MCF 10A (cell line): ENCODE measurements around the gene GPR107. TPM values are rescaled to one million over a fixed set of nuclear protein-coding genes. Genes with fewer than 3 reads are reported as not detected.

ENCODE experiments used
- BruUV-seq: library from RNA; stranded (reverse); fragments of 400-500 nt; replicated peaks from 2 replicates; lab custom pipeline; 2021; lab: Mats Ljungman, UMichigan
- CTCF ChIA-PET: fragments of 300-600 bp; sonication (Branson Sonifier 250); formaldehyde crosslinking; extraction: SDS; loops from one replicate; lab custom pipeline; 2021; ENCODE audit warnings: antibody characterized with exemption, inconsistent platforms; lab: Yijun Ruan, JAX
- POLR2A ChIA-PET: fragments of 300-600, 350-650 bp; sonication (Branson Sonifier 250); formaldehyde crosslinking; extraction: SDS; loops from one replicate; lab custom pipeline; 2020; ENCODE audit warnings: antibody characterized with exemption, inconsistent platforms; lab: Yijun Ruan, JAX
- DNase-seq: peaks from one replicate; pipeline ENCODE4 v3.0.0-alpha.2; 2018; ENCODE audit not compliant: unreplicated experiment
- H3K27ac Mint-ChIP-seq: one replicate; pipeline ENCODE4 v1.8.0; 2022; ENCODE audit warnings: mild to moderate bottlenecking, low read depth, mixed read lengths; ENCODE audit not compliant: unreplicated experiment
- H3K27me3 Mint-ChIP-seq: one replicate; pipeline ENCODE4 v1.8.0; 2022; ENCODE audit warnings: mixed read lengths; ENCODE audit not compliant: insufficient read depth, unreplicated experiment
- H3K36me3 Mint-ChIP-seq: one replicate; pipeline ENCODE4 v1.8.0; 2022; ENCODE audit warnings: mild to moderate bottlenecking, moderate library complexity, mixed read lengths; ENCODE audit not compliant: insufficient read depth, unreplicated experiment
- H3K4me1 Mint-ChIP-seq: one replicate; pipeline ENCODE4 v1.8.0; 2022; ENCODE audit warnings: mixed read lengths; ENCODE audit not compliant: insufficient read depth, unreplicated experiment
- H3K4me3 Mint-ChIP-seq: one replicate; pipeline ENCODE4 v1.8.0; 2022; ENCODE audit warnings: mild to moderate bottlenecking, moderate library complexity, mixed read lengths; ENCODE audit not compliant: unreplicated experiment
- H3K9me3 Mint-ChIP-seq: one replicate; pipeline ENCODE4 v1.8.0; 2022; ENCODE audit warnings: mixed read lengths; ENCODE audit not compliant: unreplicated experiment
- intact Hi-C: fragments of 100-400 bp; cut with micrococcal nuclease; formaldehyde crosslinking; loops from 2 replicates; pipeline ENCODE4 v1.14.1; 2022
- total RNA-seq: library from RNA; stranded (reverse); gene quantifications from 2 replicates; pipeline ENCODE4 v1.2.3, GENCODE V29; 2022
- TF ChIP-seq, protein P1 (sequence below): fragments of 200-600 bp; IDR thresholded peaks from one replicate; pipeline ENCODE4 v1.8.0; 2022; ENCODE audit warnings: antibody characterized with exemption, mild to moderate bottlenecking; ENCODE audit not compliant: unreplicated experiment

GPR107 gene
- total RNA-seq, 1 experiment from 2014 or later = 32.9 TPM

- Mint-ChIP-seq H3K36me3 (peaks cover 90% of the 10 kb centered on the region), H3K4me1 (no peaks in the 10 kb centered on the region), H3K27me3 (no peaks in the 10 kb centered on the region), H3K9me3 (no peaks in the 10 kb centered on the region), H3K27ac (no peak overlapping the region), H3K4me3 (no peak overlapping the region)
- ChIA-PET POLR2A (no interaction called here), CTCF (interaction anchor here (0.5 to 0.6 kb wide), 2 partner anchors 10 to 150 kb away, joined by 3 read pairs; no protein-coding TSS in a partner anchor)
- intact Hi-C loops = no loop called here
- no peak for DNase-seq
- TF ChIP-seq, protein P1, sequence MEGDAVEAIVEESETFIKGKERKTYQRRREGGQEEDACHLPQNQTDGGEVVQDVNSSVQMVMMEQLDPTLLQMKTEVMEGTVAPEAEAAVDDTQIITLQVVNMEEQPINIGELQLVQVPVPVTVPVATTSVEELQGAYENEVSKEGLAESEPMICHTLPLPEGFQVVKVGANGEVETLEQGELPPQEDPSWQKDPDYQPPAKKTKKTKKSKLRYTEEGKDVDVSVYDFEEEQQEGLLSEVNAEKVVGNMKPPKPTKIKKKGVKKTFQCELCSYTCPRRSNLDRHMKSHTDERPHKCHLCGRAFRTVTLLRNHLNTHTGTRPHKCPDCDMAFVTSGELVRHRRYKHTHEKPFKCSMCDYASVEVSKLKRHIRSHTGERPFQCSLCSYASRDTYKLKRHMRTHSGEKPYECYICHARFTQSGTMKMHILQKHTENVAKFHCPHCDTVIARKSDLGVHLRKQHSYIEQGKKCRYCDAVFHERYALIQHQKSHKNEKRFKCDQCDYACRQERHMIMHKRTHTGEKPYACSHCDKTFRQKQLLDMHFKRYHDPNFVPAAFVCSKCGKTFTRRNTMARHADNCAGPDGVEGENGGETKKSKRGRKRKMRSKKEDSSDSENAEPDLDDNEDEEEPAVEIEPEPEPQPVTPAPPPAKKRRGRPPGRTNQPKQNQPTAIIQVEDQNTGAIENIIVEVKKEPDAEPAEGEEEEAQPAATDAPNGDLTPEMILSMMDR = no peak
- no TSS peak for BruUV-seq
Measured at GRCh38 chr9:130090915-130091314, 37.2 kb downstream of the GPR107 start.

- CTCF ChIA-PET = interaction anchor here (0.7 to 2.2 kb wide), 3 partner anchors 14 to 254 kb away, joined by 3 to 11 read pairs (median 3); no protein-coding TSS in a partner anchor
- BruUV-seq = no TSS peak
- no peak overlapping the region for H3K27ac Mint-ChIP-seq
Measured at GRCh38 chr9:130092910-130093309, 39.2 kb downstream of the GPR107 start.

GRCh38 chr9:130095872-130096271 is 42.2 kb downstream of the GPR107 start:
- CTCF ChIA-PET = interaction anchor here (1.1 kb wide), 1 partner anchor 12 kb away, joined by 3 read pairs; no protein-coding TSS in a partner anchor
- DNase-seq = no peak
- no peaks in the 10 kb centered on the region for H3K9me3 Mint-ChIP-seq
- TF ChIP-seq, protein P1 = no peak
- H3K4me1 Mint-ChIP-seq = no peaks in the 10 kb centered on the region
- BruUV-seq = no TSS peak
- intact Hi-C loops = no loop called here
- H3K4me3 Mint-ChIP-seq = no peak overlapping the region
- peaks cover 86% of the 10 kb centered on the region for H3K36me3 Mint-ChIP-seq
- POLR2A ChIA-PET = no interaction called here
- H3K27ac Mint-ChIP-seq = no peak overlapping the region
- H3K27me3 Mint-ChIP-seq = no peaks in the 10 kb centered on the region

More at GRCh38 chr9:130092910-130093309, 39.2 kb downstream of the GPR107 start:
- Mint-ChIP-seq H3K9me3 (no peaks in the 10 kb centered on the region), H3K4me3 (no peak overlapping the region), H3K27me3 (no peaks in the 10 kb centered on the region), H3K36me3 (peaks cover 85% of the 10 kb centered on the region), H3K4me1 (no peaks in the 10 kb centered on the region)
- POLR2A ChIA-PET = no interaction called here
- intact Hi-C loops = no loop called here
- TF ChIP-seq, protein P1 = no peak
- DNase-seq = no peak

GRCh38 chr9:130100681-130101080 is 47.0 kb downstream of the GPR107 start:
- intact Hi-C loops = no loop called here
- CTCF ChIA-PET = interaction anchor here (0.6 to 1.6 kb wide), 5 partner anchors 10 to 215 kb away, joined by 3 to 6 read pairs (median 4); no protein-coding TSS in a partner anchor
- no peak for DNase-seq
- H3K27ac Mint-ChIP-seq = no peak overlapping the region
- peaks cover 58% of the 10 kb centered on the region for H3K36me3 Mint-ChIP-seq
- H3K9me3 Mint-ChIP-seq = no peaks in the 10 kb centered on the region
- no peaks in the 10 kb centered on the region for H3K27me3 Mint-ChIP-seq
- BruUV-seq = no TSS peak
- no peak overlapping the region for H3K4me3 Mint-ChIP-seq
- H3K4me1 Mint-ChIP-seq = no peaks in the 10 kb centered on the region
- TF ChIP-seq, protein P1 = no peak
- POLR2A ChIA-PET = no interaction called here
